Liver (tissue), 9 donors: ENCODE data around the gene SMYD3. TPM values are rescaled to one million over a fixed set of nuclear protein-coding genes. Genes with fewer than 3 reads are reported as not detected.

Source experiments
- DNase-seq: peaks from one replicate; pipeline ENCODE4 v3.0.0-alpha.2; 2017; ENCODE audit warnings: low spot score
- H3K27ac ChIP-seq, 2 donors: one replicate each; pipeline ENCODE4 v1.7.0; 2013; ENCODE audit warnings: inconsistent platforms in 2 of 2, low read length in 2 of 2, control low read depth in 1 of 2, low read depth in 1 of 2, mild to moderate bottlenecking in 1 of 2
- H3K27me3 ChIP-seq, 4 donors: one replicate each; pipeline versions ENCODE4 v1.6.1 to v1.7.0; 2013; ENCODE audit warnings: low read length in 3 of 4, inconsistent platforms in 1 of 4, mild to moderate bottlenecking in 1 of 4, moderate library complexity in 1 of 4; ENCODE audit not compliant: control insufficient read depth in 4 of 4, insufficient read depth in 4 of 4
- H3K36me3 ChIP-seq, 4 donors: one replicate each; pipeline versions ENCODE4 v1.6.1 to v1.7.0; 2013; ENCODE audit warnings: low read length in 3 of 4, mild to moderate bottlenecking in 3 of 4, low read depth in 1 of 4, moderate library complexity in 1 of 4; ENCODE audit not compliant: control insufficient read depth in 4 of 4, insufficient read depth in 3 of 4
- H3K4me1 ChIP-seq, 4 donors: one replicate each; pipeline versions ENCODE4 v1.6.1 to v1.7.0; 2013; ENCODE audit warnings: low read length in 3 of 4, mild to moderate bottlenecking in 3 of 4, moderate library complexity in 1 of 4; ENCODE audit not compliant: control insufficient read depth in 4 of 4, insufficient read depth in 4 of 4
- H3K4me3 ChIP-seq, 3 donors: one replicate each; pipeline versions ENCODE4 v1.6.1 to v1.7.0; 2013; ENCODE audit warnings: low read length in 3 of 3, control low read depth in 1 of 3, low read depth in 1 of 3, mild to moderate bottlenecking in 1 of 3
- H3K9ac ChIP-seq, 2 donors: one replicate each; pipeline ENCODE4 v1.7.0; 2013; ENCODE audit warnings: low read length in 2 of 2, mild to moderate bottlenecking in 2 of 2, moderate library complexity in 2 of 2, control low read depth in 1 of 2, low read depth in 1 of 2
- H3K9me3 ChIP-seq, 4 donors: one replicate each; pipeline versions ENCODE4 v1.6.1 to v1.7.0; 2013; ENCODE audit warnings: low read length in 3 of 4; ENCODE audit not compliant: control insufficient read depth in 4 of 4
- ATF3 ChIP-seq: IDR thresholded peaks from 2 replicates; pipeline ENCODE4 v1.6.1; 2016; ENCODE audit warnings: antibody characterized with exemption
- EGR1 ChIP-seq, 2 donors: IDR thresholded peaks; 2 replicates each; pipeline ENCODE4 v1.6.1; 2016 to 2018; ENCODE audit warnings: antibody characterized with exemption in 2 of 2, low read depth in 2 of 2
- FOXA1 ChIP-seq: IDR thresholded peaks from 2 replicates; pipeline ENCODE4 v1.6.1; 2016; ENCODE audit warnings: antibody characterized with exemption
- FOXA2 ChIP-seq: IDR thresholded peaks from 2 replicates; pipeline ENCODE4 v1.6.1; 2016; ENCODE audit warnings: antibody characterized with exemption
- GABPA ChIP-seq, 2 donors: IDR thresholded peaks in 1 of 2; conservative IDR thresholded peaks in 1 of 2; 2 replicates each; pipeline ENCODE4 v1.6.1; 2016; ENCODE audit warnings: antibody characterized with exemption in 2 of 2, mild to moderate bottlenecking in 1 of 2, moderate library complexity in 1 of 2
- HNF4A ChIP-seq, 2 donors: conservative IDR thresholded peaks; 2 replicates each; pipeline ENCODE4 v1.6.1; 2016; ENCODE audit warnings: antibody characterized with exemption in 2 of 2, mild to moderate bottlenecking in 2 of 2
- HNF4G ChIP-seq: IDR thresholded peaks from 2 replicates; pipeline ENCODE4 v1.6.1; 2016; ENCODE audit warnings: antibody characterized with exemption
- JUND ChIP-seq, 2 donors: IDR thresholded peaks; 2 replicates each; pipeline ENCODE4 v1.6.1; 2016; ENCODE audit warnings: antibody characterized with exemption in 2 of 2
- MAX ChIP-seq: IDR thresholded peaks from 2 replicates; pipeline ENCODE4 v1.6.1; 2016; ENCODE audit warnings: antibody characterized with exemption
- NR2F2 ChIP-seq: IDR thresholded peaks from 2 replicates; pipeline ENCODE4 v1.6.1; 2016; ENCODE audit warnings: antibody characterized with exemption
- RAD21 ChIP-seq, 2 donors: IDR thresholded peaks; 2 replicates each; pipeline ENCODE4 v1.6.1; 2016; ENCODE audit warnings: antibody characterized with exemption in 2 of 2, mild to moderate bottlenecking in 2 of 2
- REST ChIP-seq: IDR thresholded peaks from 2 replicates; pipeline ENCODE4 v1.6.1; 2016; ENCODE audit warnings: antibody characterized with exemption, mild to moderate bottlenecking
- RXRA ChIP-seq, 2 donors: IDR thresholded peaks; 2 replicates each; pipeline ENCODE4 v1.6.1; 2017 to 2018; ENCODE audit warnings: antibody characterized with exemption in 2 of 2, mild to moderate bottlenecking in 1 of 2
- SP1 ChIP-seq: IDR thresholded peaks from 2 replicates; pipeline ENCODE4 v1.6.1; 2018; ENCODE audit warnings: antibody characterized with exemption, mild to moderate bottlenecking
- TAF1 ChIP-seq: conservative IDR thresholded peaks from 2 replicates; pipeline ENCODE4 v1.6.1; 2016; ENCODE audit warnings: antibody characterized with exemption, mild to moderate bottlenecking
- YY1 ChIP-seq: IDR thresholded peaks from 2 replicates; pipeline ENCODE4 v1.6.1; 2016; ENCODE audit warnings: antibody characterized with exemption, mild to moderate bottlenecking
- ZBTB33 ChIP-seq: IDR thresholded peaks from 2 replicates; pipeline ENCODE4 v1.6.1; 2016; ENCODE audit warnings: antibody characterized with exemption
- WGBS: extraction: QIAGEN DNeasy Blood & Tissue Kit; methylation state at CpG from one replicate; pipeline ENCODE4 v1.1.7; 2013; 5-methylcytosine and 5-hydroxymethylcytosine counted together
- polyA plus RNA-seq, 2 donors: library from polyadenylated mRNA; stranded (reverse) in 1 of 2; unstranded in 1 of 2; fragments of 200-250 nt in 1 of 2; fragments of >200 nt in 1 of 2; fragmentation: Nextera tagmentation in 1 of 2; extraction: Ambion mirVana in 1 of 2; gene quantifications; one replicate each; pipeline versions ENCODE4 v1.2.1 to v1.2.3, GENCODE V29; 2013 to 2015
- total RNA-seq, 2 donors: library from RNA; depleted of rRNA; stranded (reverse); fragments of >200 nt; gene quantifications; one replicate each; pipeline ENCODE4 v1.2.3, GENCODE V29; 2014
- TF ChIP-seq, protein P1 (sequence below): fragments of 150-350 bp; IDR thresholded peaks from 2 replicates; pipeline ENCODE4 v1.5.1; 2017; ENCODE audit warnings: improper control_type of control experiment, low read depth, low read length; ENCODE audit not compliant: missing input control
- donor health status: healthy.
- donor health status: healthy.
- donor health status: healthy.
- donor health status: healthy.
- donor health status: healthy.

Gene SMYD3
- total and polyA plus RNA-seq, 4 donors, result 3.1 to 9.1 (median 8.0) TPM

DNA sequence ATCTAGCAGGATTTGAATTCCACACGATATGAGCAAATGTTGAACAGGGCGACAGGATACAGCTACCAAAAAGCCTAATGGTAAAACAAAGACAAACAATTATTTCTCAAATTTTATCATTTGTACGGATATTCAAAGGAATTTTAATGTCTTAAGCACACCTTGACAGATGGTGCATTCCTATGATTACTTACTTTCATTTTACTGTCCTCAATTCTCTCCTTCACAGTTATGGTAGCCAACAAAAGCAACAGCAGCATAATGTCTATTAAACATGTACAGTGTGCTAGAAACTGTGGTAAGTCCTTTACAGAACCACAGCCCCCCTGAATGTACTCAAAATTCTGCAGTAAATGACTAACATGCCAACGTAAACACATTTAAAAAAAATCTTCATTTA is 365.8 kb downstream of the SMYD3 start:
- H3K9ac ChIP-seq, result no peak overlapping the region
- H3K36me3 ChIP-seq, result no peaks in the 10 kb centered on the region
- H3K27me3 ChIP-seq, result no peaks in the 10 kb centered on the region
- WGBS, result 95% methylated on average over 4 of the region's 4 CpGs
- H3K4me3 ChIP-seq, result no peak overlapping the region
- H3K27ac ChIP-seq, result no peak overlapping the region
- TF ChIP-seq SP1, result no peak
- no peak for TF ChIP-seq HNF4G
- no peaks in the 10 kb centered on the region for H3K4me1 ChIP-seq
- DNase-seq, result no peak
- no peaks in the 10 kb centered on the region for H3K9me3 ChIP-seq

GRCh38 chr1:246139745-246140182 is 367.3 kb downstream of the SMYD3 start:
- no peak overlapping the region for H3K27ac ChIP-seq
- WGBS, result 95% methylated on average over 2 of the region's 2 CpGs

DNA sequence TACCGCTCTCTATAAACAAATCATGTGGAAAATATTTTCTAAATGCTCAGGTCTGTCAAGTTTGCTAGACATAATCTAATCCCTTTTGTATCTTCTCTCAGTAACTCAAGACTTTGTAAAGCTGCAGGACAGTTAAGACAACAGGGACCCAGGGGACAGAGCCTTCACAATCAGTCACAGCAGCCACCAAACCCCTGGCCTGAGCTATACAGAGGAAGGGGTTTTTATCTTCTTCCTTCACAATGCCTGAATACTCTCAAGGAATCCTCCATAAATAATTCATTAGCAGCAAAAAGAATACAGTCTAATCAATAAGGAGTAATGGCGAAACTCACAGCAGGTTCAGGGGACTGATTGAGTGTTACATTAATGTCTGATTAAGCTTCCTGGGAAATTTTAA is 368.3 kb downstream of the SMYD3 start:
- no peak for DNase-seq
- no peak overlapping the region for H3K4me3 ChIP-seq
- 50% methylated on average over 2 of the region's 2 CpGs for WGBS
- H3K27ac ChIP-seq, result no peak overlapping the region
- no peaks in the 10 kb centered on the region for H3K4me1 ChIP-seq
- H3K27me3 ChIP-seq, result no peaks in the 10 kb centered on the region
- H3K9me3 ChIP-seq, result no peaks in the 10 kb centered on the region
- TF ChIP-seq HNF4G (no peak), YY1 (no peak), FOXA2 (no peak), RAD21 (IDR thresholded peaks at IDR 0.05) (no peak), FOXA1 (no peak), TAF1 (no peak), ZBTB33 (no peak), GABPA (IDR thresholded peaks at IDR 0.05 in 1 of 2, conservative IDR thresholded peaks at IDR 0.05 in 1 of 2) (no peak), RXRA (IDR thresholded peaks at IDR 0.05) (no peak), MAX (no peak), SP1 (no peak), JUND (IDR thresholded peaks at IDR 0.05) (no peak), REST (no peak), HNF4A (conservative IDR thresholded peaks at IDR 0.05) (no peak), EGR1 (IDR thresholded peaks at IDR 0.05; ENCODE audit: low read depth in 2 of 2) (no peak), ATF3 (no peak), NR2F2 (no peak)
- TF ChIP-seq, protein P1, sequence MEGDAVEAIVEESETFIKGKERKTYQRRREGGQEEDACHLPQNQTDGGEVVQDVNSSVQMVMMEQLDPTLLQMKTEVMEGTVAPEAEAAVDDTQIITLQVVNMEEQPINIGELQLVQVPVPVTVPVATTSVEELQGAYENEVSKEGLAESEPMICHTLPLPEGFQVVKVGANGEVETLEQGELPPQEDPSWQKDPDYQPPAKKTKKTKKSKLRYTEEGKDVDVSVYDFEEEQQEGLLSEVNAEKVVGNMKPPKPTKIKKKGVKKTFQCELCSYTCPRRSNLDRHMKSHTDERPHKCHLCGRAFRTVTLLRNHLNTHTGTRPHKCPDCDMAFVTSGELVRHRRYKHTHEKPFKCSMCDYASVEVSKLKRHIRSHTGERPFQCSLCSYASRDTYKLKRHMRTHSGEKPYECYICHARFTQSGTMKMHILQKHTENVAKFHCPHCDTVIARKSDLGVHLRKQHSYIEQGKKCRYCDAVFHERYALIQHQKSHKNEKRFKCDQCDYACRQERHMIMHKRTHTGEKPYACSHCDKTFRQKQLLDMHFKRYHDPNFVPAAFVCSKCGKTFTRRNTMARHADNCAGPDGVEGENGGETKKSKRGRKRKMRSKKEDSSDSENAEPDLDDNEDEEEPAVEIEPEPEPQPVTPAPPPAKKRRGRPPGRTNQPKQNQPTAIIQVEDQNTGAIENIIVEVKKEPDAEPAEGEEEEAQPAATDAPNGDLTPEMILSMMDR, result no peak
- H3K36me3 ChIP-seq, result no peaks in the 10 kb centered on the region
- no peak overlapping the region for H3K9ac ChIP-seq

More at GRCh38 chr1:246139745-246140182, 367.3 kb downstream of the SMYD3 start:
- H3K4me1 ChIP-seq, result no peaks in the 10 kb centered on the region
- no peak overlapping the region for H3K4me3 ChIP-seq
- TF ChIP-seq HNF4G, result no peak
- no peaks in the 10 kb centered on the region for H3K27me3 ChIP-seq
- H3K9me3 ChIP-seq, result no peaks in the 10 kb centered on the region
- H3K36me3 ChIP-seq, result no peaks in the 10 kb centered on the region
- no peak for DNase-seq
- H3K9ac ChIP-seq, result no peak overlapping the region
